ENCODE measurements around the gene RESP18.

Gene RESP18

DNA sequence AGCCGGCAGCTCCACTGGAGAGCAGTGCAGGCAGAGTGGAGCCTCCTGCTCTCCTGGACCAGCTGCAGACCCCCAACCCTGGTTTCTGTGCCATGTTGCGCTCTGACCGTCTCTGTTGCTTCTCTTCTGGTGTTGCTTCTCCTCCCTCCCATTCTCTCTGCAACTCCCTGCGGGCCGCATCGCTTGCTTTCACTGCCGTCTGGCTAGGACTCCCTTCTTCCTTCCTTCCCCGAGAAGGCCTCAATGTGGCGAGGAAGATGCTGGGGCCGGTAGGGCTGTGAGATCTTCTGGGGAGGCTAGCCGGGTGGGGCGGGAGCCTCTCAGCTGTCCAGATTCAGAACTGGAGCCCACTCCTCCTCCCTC, 47.2 kb downstream of the RESP18 start:
- no peak overlapping the region for H3K14ac ChIP-seq (ENCODE audit: low read length)
- no peak overlapping the region for H3K27ac ChIP-seq (ENCODE audit: low read depth, low read length)
- H3K23ac ChIP-seq (ENCODE audit: low read length), result no peak overlapping the region
- H3K4me1 ChIP-seq (ENCODE audit: control insufficient read depth in 1 of 2, insufficient read depth in 2 of 2, low read length in 2 of 2), result peaks cover 14 to 20% of the 10 kb centered on the region in 2 experiments
- no peak overlapping the region for H2AK5ac ChIP-seq (ENCODE audit: low read length)
- no peak overlapping the region for H2BK120ac ChIP-seq (ENCODE audit: insufficient read depth, low read length, poor library complexity)
- peaks cover 11% of the 10 kb centered on the region for H3K79me1 ChIP-seq (ENCODE audit: low read length)
- no peak overlapping the region for H3K9ac ChIP-seq (ENCODE audit: low read length)
- no peak overlapping the region for H4K8ac ChIP-seq (ENCODE audit: low read depth, low read length)
- no peak overlapping the region for H2BK12ac ChIP-seq (ENCODE audit: low read length)
- no peak overlapping the region for H2AFZ ChIP-seq (ENCODE audit: insufficient read depth, low read length, poor library complexity)
- H3K9me3 ChIP-seq (ENCODE audit: insufficient read depth, low read depth, low read length), result no peaks in the 10 kb centered on the region
- peaks cover 3% of the 10 kb centered on the region for H3K79me2 ChIP-seq (ENCODE audit: control insufficient read depth, insufficient read depth, low read length, poor library complexity)
- H4K12ac ChIP-seq (ENCODE audit: low read depth, low read length), result no peak overlapping the region
- no peaks in the 10 kb centered on the region for H3K27me3 ChIP-seq (ENCODE audit: insufficient read depth, low read length)
- H4K91ac ChIP-seq (ENCODE audit: low read depth, low read length), result no peak overlapping the region
- no peak overlapping the region for H3K4me3 ChIP-seq (ENCODE audit: low read depth, low read length)
- H3K18ac ChIP-seq (ENCODE audit: low read length), result no peak overlapping the region
- H3K4me2 ChIP-seq (ENCODE audit: low read length), result no peak overlapping the region
- H2BK5ac ChIP-seq (ENCODE audit: low read depth, low read length, poor library complexity), result no peak overlapping the region
- H3K4ac ChIP-seq (ENCODE audit: low read depth, low read length), result no peak overlapping the region
- DNase-seq, result no peak
- H3K36me3 ChIP-seq (ENCODE audit: control insufficient read depth in 1 of 2, insufficient read depth in 2 of 2, low read length in 2 of 2), result peaks cover 37 to 50% of the 10 kb centered on the region in 2 experiments
- no CpG with 5 or more reads among the region's 12 CpGs for WGBS (ENCODE audit: extremely low coverage, insufficient coverage, insufficient read length)

DNA sequence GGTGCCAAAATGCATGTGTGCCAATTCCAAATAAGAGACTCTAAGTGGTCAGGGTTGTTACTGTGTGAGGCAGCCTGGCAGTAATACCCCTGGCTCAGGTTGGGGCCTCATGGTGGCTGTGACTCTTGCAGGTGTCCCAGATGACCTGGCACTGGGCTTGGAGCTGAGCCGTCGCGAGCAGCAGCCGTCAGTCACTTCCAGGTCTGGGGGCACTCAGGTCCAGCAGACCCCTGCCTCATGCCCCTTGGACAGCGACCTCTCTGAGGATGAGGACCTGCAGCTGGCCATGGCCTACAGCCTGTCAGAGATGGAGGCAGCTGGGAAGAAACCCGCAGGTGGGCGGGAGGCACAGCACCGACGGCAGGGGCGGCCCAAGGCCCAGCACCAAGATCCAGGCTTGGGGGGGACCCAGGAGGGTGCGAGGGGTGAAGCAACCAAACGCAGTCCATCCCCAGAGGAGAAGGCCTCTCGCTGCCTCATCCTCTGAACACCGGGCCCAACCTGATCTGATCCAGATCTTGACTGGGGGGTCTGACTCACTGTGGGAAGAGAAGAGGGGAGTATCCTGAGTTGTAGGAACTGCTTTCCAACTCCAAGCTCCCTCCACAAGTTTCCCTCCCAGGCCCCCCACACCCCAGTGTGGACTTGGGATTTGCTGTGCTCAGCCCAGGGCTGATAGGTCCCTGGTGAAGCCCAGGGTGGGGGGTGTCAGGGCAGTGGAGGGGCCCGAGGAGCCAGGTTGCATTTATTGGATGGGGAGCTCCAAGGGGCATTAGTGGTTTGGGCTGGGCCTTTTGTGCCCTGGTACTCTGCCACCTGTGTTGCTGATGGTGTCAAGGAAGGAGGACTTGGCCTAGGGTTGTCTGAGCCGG, 47.8 kb downstream of the RESP18 start:
- Histone ChIP-seq H3K27ac (ENCODE audit: low read depth, low read length) (no peak overlapping the region), H2AK5ac (ENCODE audit: low read length) (no peak overlapping the region), H2AFZ (ENCODE audit: insufficient read depth, low read length, poor library complexity) (no peak overlapping the region), H3K9ac (ENCODE audit: low read length) (no peak overlapping the region), H3K4me1 (ENCODE audit: control insufficient read depth in 1 of 2, insufficient read depth in 2 of 2, low read length in 2 of 2) (peaks cover 19 to 26% of the 10 kb centered on the region in 2 experiments), H4K91ac (ENCODE audit: low read depth, low read length) (no peak overlapping the region), H3K18ac (ENCODE audit: low read length) (no peak overlapping the region), H3K14ac (ENCODE audit: low read length) (no peak overlapping the region), H3K79me2 (ENCODE audit: control insufficient read depth, insufficient read depth, low read length, poor library complexity) (peaks cover 4% of the 10 kb centered on the region), H4K12ac (ENCODE audit: low read depth, low read length) (no peak overlapping the region), H4K8ac (ENCODE audit: low read depth, low read length) (no peak overlapping the region), H3K4ac (ENCODE audit: low read depth, low read length) (no peak overlapping the region), H3K4me2 (ENCODE audit: low read length) (no peak overlapping the region), H3K4me3 (ENCODE audit: low read depth, low read length) (no peak overlapping the region), H3K9me3 (ENCODE audit: insufficient read depth, low read depth, low read length) (no peaks in the 10 kb centered on the region), H3K36me3 (ENCODE audit: control insufficient read depth in 1 of 2, insufficient read depth in 2 of 2, low read length in 2 of 2) (peaks cover 40 to 50% of the 10 kb centered on the region in 2 experiments), H3K79me1 (ENCODE audit: low read length) (peaks cover 12% of the 10 kb centered on the region), H2BK12ac (ENCODE audit: low read length) (no peak overlapping the region), H3K23ac (ENCODE audit: low read length) (no peak overlapping the region), H3K27me3 (ENCODE audit: insufficient read depth, low read length) (no peaks in the 10 kb centered on the region), H2BK120ac (ENCODE audit: insufficient read depth, low read length, poor library complexity) (no peak overlapping the region), H2BK5ac (ENCODE audit: low read depth, low read length, poor library complexity) (no peak overlapping the region)
- WGBS (ENCODE audit: extremely low coverage, insufficient coverage, insufficient read length), result no CpG with 5 or more reads among the region's 16 CpGs
- DNase-seq, result no peak

DNA sequence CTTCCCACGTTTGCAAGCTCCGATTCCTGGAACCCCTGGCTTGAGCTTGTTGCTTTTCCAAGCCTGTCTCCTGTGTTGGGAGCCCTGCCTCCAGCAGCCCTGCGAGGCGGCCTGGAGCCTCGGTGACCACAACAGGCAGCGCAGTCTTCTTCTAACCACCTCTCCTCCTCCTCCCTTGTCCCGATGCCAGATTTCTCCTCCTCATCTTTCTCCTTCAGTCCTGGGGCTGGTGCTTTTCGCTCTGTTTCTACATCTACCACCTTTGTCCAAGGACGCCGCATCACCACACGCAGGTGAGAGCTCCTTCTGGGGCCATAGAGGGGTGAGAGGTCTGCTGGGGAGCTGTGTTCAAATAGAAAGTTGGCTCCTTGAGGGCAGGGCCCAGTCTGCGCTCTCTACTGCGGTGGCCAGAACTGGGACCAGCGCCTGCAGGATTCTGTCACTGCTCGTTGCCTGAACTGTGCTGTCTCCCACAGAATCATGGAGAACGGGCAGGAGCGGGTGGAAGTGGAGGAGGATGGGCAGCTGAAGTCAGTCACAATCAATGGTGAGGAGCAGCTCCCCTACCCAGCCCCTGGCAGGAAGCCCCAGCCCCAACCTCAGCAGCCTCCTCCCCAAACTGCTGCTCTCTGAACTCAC, 49.5 kb downstream of the RESP18 start:
- WGBS (ENCODE audit: extremely low coverage, insufficient coverage, insufficient read length), result no CpG with 5 or more reads among the region's 17 CpGs
- Histone ChIP-seq H3K27me3 (ENCODE audit: insufficient read depth, low read length) (no peaks in the 10 kb centered on the region), H3K9ac (ENCODE audit: low read length) (no peak overlapping the region)

DNA sequence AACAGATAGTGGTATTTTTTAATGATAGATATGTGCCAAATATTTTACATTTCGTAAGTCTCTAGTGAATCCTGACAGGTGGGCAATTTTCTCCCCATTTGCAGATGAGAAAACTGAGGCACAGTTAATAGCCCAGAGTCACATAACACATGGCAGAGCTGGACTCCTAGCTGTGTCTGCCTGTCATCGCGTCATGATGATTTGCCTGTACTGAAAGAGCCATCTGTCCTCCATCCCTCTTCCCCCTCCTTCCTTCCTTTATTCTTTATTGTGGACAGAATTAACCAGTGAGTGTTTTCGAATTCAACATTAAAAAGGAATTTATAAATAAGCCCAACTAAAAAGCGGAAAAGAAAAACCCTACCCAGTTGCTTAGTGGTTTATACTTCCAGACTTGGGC, 50.2 kb downstream of the RESP18 start:
- Histone ChIP-seq H3K23ac (ENCODE audit: low read length) (no peak overlapping the region), H3K4ac (ENCODE audit: low read depth, low read length) (no peak overlapping the region), H3K18ac (ENCODE audit: low read length) (no peak overlapping the region), H3K4me1 (ENCODE audit: control insufficient read depth in 1 of 2, insufficient read depth in 2 of 2, low read length in 2 of 2) (peaks cover 21 to 28% of the 10 kb centered on the region in 2 experiments), H3K79me2 (ENCODE audit: control insufficient read depth, insufficient read depth, low read length, poor library complexity) (peaks cover 8% of the 10 kb centered on the region), H4K8ac (ENCODE audit: low read depth, low read length) (no peak overlapping the region), H3K79me1 (ENCODE audit: low read length) (peaks cover 24% of the 10 kb centered on the region), H3K9me3 (ENCODE audit: insufficient read depth, low read depth, low read length) (no peaks in the 10 kb centered on the region), H2BK12ac (ENCODE audit: low read length) (no peak overlapping the region), H4K12ac (ENCODE audit: low read depth, low read length) (no peak overlapping the region), H4K91ac (ENCODE audit: low read depth, low read length) (no peak overlapping the region), H3K4me2 (ENCODE audit: low read length) (no peak overlapping the region), H3K4me3 (ENCODE audit: low read depth, low read length) (no peak overlapping the region), H3K27ac (ENCODE audit: low read depth, low read length) (no peak overlapping the region), H3K36me3 (ENCODE audit: control insufficient read depth in 1 of 2, insufficient read depth in 2 of 2, low read length in 2 of 2) (peaks cover 40 to 50% of the 10 kb centered on the region in 2 experiments), H2AK5ac (ENCODE audit: low read length) (no peak overlapping the region), H3K27me3 (ENCODE audit: insufficient read depth, low read length) (no peaks in the 10 kb centered on the region), H2AFZ (ENCODE audit: insufficient read depth, low read length, poor library complexity) (no peak overlapping the region), H2BK5ac (ENCODE audit: low read depth, low read length, poor library complexity) (no peak overlapping the region), H2BK120ac (ENCODE audit: insufficient read depth, low read length, poor library complexity) (no peak overlapping the region), H3K14ac (ENCODE audit: low read length) (no peak overlapping the region), H3K9ac (ENCODE audit: low read length) (no peak overlapping the region)
- no CpG with 5 or more reads among the region's 5 CpGs for WGBS (ENCODE audit: extremely low coverage, insufficient coverage, insufficient read length)
- DNase-seq, result no peak

More for the DNA sequence above, 49.5 kb downstream of the RESP18 start:
- H3K4ac ChIP-seq (ENCODE audit: low read depth, low read length), result no peak overlapping the region
- H3K27ac ChIP-seq (ENCODE audit: low read depth, low read length), result no peak overlapping the region
- no peak overlapping the region for H3K4me2 ChIP-seq (ENCODE audit: low read length)
- no peak overlapping the region for H2BK5ac ChIP-seq (ENCODE audit: low read depth, low read length, poor library complexity)
- H3K79me2 ChIP-seq (ENCODE audit: control insufficient read depth, insufficient read depth, low read length, poor library complexity), result peaks cover 8% of the 10 kb centered on the region
- H3K4me3 ChIP-seq (ENCODE audit: low read depth, low read length), result no peak overlapping the region
- H2AK5ac ChIP-seq (ENCODE audit: low read length), result no peak overlapping the region
- H3K4me1 ChIP-seq (ENCODE audit: control insufficient read depth in 1 of 2, insufficient read depth in 2 of 2, low read length in 2 of 2), result peaks cover 21 to 30% of the 10 kb centered on the region in 2 experiments
- H3K79me1 ChIP-seq (ENCODE audit: low read length), result peaks cover 23% of the 10 kb centered on the region
- H3K9me3 ChIP-seq (ENCODE audit: insufficient read depth, low read depth, low read length), result no peaks in the 10 kb centered on the region
- no peak overlapping the region for H2AFZ ChIP-seq (ENCODE audit: insufficient read depth, low read length, poor library complexity)
- no peak overlapping the region for H3K14ac ChIP-seq (ENCODE audit: low read length)
- no peak overlapping the region for H4K91ac ChIP-seq (ENCODE audit: low read depth, low read length)
- no peak overlapping the region for H3K23ac ChIP-seq (ENCODE audit: low read length)
- DNase-seq, result no peak
- H3K36me3 ChIP-seq (ENCODE audit: control insufficient read depth in 1 of 2, insufficient read depth in 2 of 2, low read length in 2 of 2), result peaks cover 40 to 50% of the 10 kb centered on the region in 2 experiments
- no peak overlapping the region for H3K18ac ChIP-seq (ENCODE audit: low read length)
- H2BK12ac ChIP-seq (ENCODE audit: low read length), result no peak overlapping the region
- no peak overlapping the region for H4K8ac ChIP-seq (ENCODE audit: low read depth, low read length)
- no peak overlapping the region for H2BK120ac ChIP-seq (ENCODE audit: insufficient read depth, low read length, poor library complexity)
- no peak overlapping the region for H4K12ac ChIP-seq (ENCODE audit: low read depth, low read length)
